ENCODE data around the gene IMMP2L.
"Not testable (repeated sequence)": the region's sequence is repeated elsewhere in the genome, so short reads cannot be mapped to it uniquely, and the experiment has no call there.

Gene IMMP2L

DNA sequence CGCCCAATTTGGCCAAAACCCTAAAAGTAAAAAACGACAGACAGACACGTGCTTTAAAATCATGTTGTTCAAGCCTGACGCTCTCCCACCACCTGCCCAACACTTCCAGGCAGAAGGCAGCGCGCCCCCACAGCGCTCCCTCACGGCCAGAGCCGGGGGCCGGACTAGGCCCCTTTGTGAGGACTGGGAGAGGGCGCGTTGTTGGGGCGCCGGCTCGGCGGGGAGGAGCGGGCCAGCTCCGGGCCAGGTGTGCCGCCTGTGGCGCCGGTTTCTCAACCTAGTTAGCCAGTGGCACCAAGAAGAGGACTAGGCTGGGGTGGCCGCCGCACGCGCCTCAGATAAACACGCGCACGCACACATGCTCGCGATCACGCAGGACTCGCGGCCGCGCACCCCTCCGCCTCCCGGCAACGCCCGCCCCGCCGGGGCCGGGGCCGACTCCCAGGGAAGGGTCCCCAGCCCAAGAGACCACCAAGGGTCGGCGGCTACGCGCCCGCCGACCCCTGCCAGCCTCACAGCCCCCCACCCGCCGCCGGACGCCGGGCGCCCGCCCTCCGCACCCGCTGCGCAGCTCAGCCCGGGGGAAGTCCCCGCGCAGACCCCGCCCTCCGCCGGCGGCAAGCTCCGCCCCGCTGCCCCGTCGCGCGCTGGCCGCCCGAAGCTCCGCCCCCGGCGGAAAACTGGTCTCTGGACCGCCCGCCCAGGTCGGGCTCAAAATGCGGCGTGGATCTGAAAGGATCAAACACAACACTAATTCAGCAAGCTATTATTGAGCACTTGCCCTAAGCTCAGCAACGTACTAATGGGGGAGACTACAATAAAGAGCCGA is at the start of gene IMMP2L:
TSS of gene IMMP2L (minus strand) at position 589 of the 829 bp plus-strand sequence.
- peak; percentile 86 for DNase-seq (ENCODE audit: low read depth)

DNA sequence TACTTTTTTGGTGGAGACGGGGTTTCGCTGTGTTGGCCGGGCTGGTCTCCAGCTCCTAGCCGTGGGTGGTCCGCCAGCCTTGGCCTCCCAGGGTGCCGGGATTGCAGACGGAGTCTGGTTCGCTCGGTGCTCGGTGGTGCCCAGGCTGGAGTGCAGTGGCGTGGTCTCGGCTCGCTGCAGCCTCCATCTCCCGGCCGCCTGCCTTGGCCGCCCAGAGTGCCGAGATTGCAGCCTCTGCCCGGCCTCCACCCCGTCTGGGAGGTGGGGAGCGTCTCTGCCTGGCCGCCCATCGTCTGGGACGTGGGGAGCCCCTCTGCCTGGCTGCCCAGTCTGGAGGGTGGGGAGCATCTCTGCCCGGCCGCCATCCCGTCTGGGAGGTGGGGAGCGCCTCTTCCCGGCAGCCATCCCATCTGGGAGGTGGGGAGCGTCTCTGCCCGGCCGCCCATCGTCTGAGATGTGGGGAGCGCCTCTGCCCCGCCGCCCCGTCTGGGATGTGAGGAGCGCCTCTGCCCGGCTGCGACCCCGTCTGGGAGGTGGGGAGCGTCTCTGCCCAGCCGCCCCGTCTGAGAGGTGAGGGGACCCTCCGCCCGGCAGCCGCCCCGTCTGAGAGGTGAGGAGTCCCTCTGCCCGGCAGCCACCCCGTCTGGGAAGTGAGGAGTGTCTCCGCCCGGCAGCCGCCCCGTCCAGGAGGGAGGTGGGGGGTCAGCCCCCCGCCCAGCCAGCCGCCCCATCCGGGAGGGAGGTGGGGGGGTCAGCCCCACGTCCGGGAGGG is 47.4 kb upstream of the IMMP2L start:
- DNase-seq (ENCODE audit: low read depth) = not testable (repeated sequence)

DNA sequence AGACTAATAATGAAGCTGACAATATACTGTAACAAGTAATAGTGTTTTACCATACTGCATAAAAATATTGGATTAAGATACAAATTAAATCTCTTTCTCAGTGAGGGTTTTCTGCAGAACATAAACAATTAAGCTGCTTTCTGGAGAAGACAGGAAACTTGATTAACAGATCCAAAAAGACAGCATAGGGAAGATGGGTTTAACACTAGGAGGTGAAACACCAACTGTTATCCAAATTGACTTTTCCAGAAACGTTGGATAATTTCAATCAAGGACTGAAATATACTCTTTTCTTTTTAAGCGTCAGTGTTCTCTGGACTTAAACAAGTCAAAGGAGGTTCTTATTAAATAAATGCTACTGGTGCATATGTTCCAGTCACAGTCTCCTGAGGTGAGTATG is 45.3 kb upstream of the IMMP2L start:
- no peak for DNase-seq (ENCODE audit: low read depth)

- DNase-seq (ENCODE audit: low read depth) = no peak
Measured at GRCh38 chr7:111605246-111605645, 43.0 kb upstream of the IMMP2L start.

DNA sequence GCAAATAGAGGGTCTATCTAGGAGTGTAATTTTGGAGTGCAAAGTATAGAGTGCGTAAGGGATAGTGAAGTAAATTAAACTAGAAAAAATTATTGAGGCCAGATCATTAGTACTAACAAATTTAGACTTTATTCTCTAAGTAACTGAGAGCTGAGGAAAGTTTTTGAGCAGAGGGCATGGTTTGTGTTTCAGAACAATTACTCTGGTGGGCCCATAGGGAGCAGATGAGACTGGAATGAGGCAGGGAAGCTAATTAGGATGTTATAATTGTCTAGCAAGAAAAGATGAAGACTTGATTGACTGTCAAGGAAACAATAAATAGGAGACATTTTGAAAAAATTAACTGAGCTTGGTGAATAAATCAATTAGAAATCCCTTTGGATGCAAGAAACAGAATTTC is 37.8 kb upstream of the IMMP2L start:
- no peak for DNase-seq (ENCODE audit: low read depth)

GRCh38 chr7:111595780-111596179 is 33.5 kb upstream of the IMMP2L start:
- DNase-seq (ENCODE audit: low read depth) = no peak

- DNase-seq (ENCODE audit: low read depth) = no peak
Measured at GRCh38 chr7:111594602-111595001, 32.3 kb upstream of the IMMP2L start.

DNA sequence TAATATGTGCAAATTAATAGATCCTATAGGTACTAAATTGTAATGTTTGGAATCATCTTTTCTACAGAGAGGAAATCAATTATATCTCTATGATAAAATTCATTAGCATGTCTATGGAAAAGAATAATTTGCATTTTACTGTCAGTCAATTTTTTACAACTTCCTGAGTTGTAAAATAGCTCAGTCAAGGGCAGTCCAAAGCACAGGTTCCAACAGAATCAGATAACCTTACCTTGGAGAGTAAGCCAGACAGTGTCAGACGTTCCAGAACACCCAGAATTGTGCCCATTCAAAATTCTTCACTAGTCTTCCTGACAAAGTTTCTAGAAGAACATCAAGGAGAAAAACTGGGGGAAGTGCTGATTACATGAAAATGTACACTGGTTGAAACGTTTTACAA is 31.1 kb upstream of the IMMP2L start:
- DNase-seq (ENCODE audit: low read depth) = no peak

DNA sequence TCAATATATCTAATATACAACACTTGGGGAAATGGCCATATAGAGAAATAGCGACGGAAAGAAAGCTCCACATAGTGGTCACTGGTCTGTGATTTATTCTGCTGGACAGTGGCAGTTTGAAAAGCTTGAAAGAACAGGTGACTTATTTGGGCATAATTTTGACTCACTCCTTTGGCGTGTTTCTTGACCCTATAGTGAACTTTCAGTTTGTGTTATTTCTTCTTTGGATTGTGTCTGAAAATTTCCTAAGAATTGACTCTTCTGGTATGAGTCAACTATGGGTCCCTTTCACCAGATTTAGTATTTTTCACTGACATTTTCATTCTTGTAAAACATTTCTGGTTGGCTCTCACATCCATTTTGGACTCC is 25.8 kb upstream of the IMMP2L start:
- no peak for DNase-seq (ENCODE audit: low read depth)

GRCh38 chr7:111587410-111588064 is 25.2 kb upstream of the IMMP2L start:
- DNase-seq (ENCODE audit: low read depth) = no peak

- DNase-seq (ENCODE audit: low read depth) = no peak
Measured at GRCh38 chr7:111586711-111587409, 24.6 kb upstream of the IMMP2L start.

DNA sequence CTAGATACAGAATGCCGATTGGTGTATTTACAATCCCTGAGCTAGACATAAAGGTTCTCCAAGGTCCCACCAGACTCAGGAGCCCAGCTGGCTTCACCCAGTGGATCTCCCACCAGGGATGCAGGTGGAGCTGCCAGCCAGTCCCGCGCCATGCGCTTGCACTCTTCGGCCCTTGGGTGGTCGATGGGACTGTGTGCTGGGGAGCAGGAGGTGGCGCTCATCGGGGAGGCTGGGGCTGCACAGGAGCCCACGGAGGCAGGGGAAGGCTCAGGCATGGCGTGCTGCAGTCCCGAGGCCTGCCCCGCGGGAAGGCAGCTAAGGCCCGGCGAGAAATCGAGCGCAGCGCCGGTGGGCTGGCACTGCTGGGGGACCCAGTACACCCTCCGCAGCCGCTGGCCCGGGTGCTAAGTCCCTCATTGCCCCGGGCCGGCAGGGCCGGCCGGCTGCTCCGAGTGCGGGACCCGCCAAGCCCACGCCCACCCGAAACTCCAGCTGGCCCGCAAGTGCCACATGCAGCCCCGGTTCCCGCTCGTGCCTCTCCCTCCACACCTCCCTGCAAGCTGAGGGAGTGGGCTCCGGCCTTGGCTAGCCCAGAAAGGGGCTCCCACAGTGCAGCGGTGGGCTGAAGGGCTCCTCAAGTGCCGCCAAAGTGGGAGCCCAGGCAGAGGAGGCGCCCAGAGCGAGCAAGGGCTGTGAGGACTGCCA is 19.6 kb upstream of the IMMP2L start:
- DNase-seq (ENCODE audit: low read depth) = not testable (repeated sequence)

DNA sequence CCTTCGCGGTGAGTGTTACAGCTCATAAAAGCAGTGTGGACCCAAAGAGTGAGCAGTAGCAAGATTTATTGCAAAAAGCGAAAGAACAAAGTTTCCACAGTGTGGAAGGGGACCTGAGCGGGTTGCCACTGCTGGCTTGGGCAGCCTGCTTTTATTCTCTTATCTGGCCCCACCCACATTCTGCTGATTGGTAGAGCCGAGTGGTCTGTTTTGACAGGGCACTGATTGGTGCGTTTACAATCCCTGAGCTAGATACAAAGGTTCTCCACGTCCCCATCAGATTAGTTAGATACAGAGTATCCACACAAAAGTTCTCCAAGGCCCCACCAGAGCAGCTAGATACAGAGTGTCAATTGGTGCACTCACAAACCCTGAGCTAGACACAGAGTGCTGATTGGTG is 18.9 kb upstream of the IMMP2L start:
- not testable (repeated sequence) for DNase-seq (ENCODE audit: low read depth)

DNA sequence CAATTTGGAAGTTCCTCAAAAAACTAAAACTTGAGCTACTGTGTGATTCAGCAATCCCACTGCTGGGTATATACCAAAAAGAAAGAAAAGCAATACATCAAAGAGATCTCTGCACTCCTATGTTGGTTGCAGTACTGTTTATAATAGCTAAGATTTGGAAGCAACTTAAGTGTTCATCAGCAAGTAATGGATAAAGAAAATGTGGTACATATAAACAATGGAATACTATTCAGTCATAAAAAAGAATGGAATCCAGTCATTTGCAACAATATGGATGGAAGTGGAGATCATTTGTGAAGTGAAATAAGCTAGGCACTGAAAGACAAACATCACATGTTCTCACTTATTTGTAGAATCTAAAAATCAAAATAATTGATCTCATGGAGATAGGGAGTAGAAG is 16.5 kb upstream of the IMMP2L start:
- DNase-seq (ENCODE audit: low read depth) = no peak

DNA sequence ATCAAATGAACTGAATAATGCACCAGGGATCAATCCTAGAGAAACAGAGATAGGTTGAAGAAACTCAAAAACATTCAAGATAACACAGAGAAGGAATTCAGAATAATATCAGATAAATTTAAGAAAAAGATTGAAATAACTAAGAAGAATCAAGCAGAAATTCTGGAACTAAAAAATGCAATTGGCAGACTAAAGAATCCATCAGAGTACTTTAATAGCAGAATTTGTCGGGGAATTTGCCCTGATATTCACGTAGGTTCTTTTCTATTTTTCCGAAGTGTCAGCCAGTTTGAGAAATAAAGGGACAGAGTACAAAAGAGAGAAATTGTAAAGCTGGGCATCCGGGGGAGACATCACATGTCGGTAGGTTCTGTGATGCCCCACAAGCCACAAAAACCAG is 9.4 kb upstream of the IMMP2L start:
- DNase-seq (ENCODE audit: low read depth) = no peak

- no peak for DNase-seq (ENCODE audit: low read depth)
Measured at GRCh38 chr7:111568870-111569462, 6.7 kb upstream of the IMMP2L start.

- no peak for DNase-seq (ENCODE audit: low read depth)
Measured at GRCh38 chr7:111568419-111568818, 6.1 kb upstream of the IMMP2L start.

GRCh38 chr7:111564078-111564477 is 1.8 kb upstream of the IMMP2L start:
- no peak for DNase-seq (ENCODE audit: low read depth)

DNA sequence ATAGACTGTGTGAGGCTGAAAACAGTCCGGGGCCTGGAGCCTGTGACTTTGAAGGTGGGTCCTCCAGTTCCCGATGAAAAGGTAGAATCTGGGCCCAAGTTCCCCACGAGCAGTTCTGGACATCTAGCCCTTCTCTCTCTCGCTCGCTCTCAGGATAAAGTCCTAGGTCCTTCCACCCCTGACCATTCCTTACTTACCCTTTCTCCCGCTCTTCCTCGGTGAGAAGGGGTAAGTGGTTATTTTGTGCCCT is 713 bp downstream of the IMMP2L start:
- DNase-seq (ENCODE audit: low read depth) = no peak

DNA sequence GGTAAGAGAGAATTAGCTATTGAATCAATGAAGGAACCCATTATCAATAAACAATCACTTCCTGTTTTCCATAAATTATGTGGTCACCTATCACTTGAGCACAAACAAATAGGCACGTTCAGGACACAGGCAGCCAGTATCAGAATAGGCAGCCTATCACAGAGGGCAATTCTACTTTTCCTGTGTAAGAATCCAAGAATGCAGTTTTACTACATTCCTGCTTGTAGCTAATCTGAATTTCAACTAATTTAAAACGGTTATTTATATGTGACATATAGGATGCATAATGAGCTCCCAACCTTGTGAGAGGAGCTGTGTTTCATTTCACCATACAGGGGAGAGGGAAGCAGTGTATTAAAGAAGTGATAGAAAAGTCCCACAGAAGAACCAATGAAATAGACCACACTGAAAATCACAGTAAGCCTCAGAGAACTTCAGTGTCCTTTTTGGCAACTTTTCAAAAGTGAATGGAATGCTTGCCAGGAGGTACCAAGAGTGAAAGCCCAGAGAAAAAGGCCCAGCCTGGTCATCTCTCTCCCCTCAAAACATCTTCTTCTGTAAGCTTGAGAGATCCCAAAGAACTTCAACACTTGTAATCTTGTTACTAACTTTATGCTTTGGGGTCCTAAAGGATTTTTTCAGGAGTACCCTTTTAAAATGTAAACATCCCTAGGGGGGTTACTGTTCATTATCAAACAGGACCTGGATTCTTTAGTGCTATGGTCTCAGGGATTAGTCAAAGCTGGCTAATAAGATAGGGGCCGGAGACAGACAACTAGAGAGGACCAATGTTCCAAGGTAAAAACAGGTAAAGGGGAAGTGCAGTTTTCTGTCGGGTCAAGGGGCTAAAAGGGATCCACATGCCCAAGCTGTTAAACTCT is 1.3 kb downstream of the IMMP2L start:
- DNase-seq (ENCODE audit: low read depth) = no peak

GRCh38 chr7:111558991-111559390 is 3.3 kb downstream of the IMMP2L start:
- DNase-seq (ENCODE audit: low read depth) = no peak
